NCI-H526 treated with DMSO at 0.1 percent for 48 hours (cell line): ENCODE results near the gene CCDC97.
A peak's percentile ranks its signal among the peaks of the same experiment; 100 is the strongest.
"Not testable (repeated sequence)": the region's sequence is repeated elsewhere in the genome, so short reads cannot be mapped to it uniquely, and the experiment has no call there.

Experiments used
- DNase-seq: peaks from one replicate; lab custom pipeline; 2025; lab: John Stamatoyannopoulos, UW

CCDC97 gene

DNA sequence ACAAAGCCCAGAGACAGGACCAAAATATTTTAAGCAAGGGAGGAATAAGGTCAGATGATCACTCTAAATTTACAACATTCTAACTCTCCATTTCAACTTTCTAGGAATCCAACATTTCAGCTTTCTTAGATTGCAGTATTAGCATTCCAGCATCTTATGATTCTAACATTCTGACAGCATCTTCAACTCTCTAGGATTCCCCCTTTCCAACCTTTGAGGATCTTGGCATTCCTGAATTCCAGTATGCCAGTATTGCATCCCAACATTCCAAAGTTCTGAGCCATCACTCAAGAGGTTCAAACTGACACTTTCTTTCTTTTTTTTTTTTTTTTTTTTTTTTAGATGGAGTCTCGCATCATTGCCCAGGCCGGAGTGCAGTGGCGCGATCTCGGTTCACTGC, 30.0 kb downstream of the CCDC97 start:
- DNase-seq, result no peak

- DNase-seq, result no peak
Measured at GRCh38 chr19:41341669-41342490, 31.9 kb downstream of the CCDC97 start.

GRCh38 chr19:41344162-41344561, 34.2 kb downstream of the CCDC97 start:
- DNase-seq, result no peak

DNA sequence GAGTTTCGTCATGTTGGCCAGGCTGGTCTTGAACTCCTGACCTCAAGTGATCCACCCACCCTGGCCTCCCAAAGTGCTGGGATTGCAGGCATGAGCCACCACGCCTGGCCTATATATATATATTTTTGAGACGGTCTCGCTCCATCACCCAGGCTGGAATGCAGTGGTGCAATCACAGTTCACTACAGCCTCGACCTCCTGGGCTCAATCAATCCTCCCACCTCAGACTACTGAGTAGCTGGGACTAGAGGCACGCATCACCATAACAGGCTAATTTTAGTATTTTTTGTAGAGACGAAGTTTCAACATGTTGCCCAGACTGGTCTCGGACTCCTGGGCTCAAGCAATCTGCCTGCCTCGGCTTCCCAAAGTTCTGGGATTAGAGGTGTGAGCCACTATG, 36.9 kb downstream of the CCDC97 start:
- not testable (repeated sequence) for DNase-seq

- DNase-seq, result no peak
Measured at GRCh38 chr19:41350735-41351338, 40.9 kb downstream of the CCDC97 start.

DNA sequence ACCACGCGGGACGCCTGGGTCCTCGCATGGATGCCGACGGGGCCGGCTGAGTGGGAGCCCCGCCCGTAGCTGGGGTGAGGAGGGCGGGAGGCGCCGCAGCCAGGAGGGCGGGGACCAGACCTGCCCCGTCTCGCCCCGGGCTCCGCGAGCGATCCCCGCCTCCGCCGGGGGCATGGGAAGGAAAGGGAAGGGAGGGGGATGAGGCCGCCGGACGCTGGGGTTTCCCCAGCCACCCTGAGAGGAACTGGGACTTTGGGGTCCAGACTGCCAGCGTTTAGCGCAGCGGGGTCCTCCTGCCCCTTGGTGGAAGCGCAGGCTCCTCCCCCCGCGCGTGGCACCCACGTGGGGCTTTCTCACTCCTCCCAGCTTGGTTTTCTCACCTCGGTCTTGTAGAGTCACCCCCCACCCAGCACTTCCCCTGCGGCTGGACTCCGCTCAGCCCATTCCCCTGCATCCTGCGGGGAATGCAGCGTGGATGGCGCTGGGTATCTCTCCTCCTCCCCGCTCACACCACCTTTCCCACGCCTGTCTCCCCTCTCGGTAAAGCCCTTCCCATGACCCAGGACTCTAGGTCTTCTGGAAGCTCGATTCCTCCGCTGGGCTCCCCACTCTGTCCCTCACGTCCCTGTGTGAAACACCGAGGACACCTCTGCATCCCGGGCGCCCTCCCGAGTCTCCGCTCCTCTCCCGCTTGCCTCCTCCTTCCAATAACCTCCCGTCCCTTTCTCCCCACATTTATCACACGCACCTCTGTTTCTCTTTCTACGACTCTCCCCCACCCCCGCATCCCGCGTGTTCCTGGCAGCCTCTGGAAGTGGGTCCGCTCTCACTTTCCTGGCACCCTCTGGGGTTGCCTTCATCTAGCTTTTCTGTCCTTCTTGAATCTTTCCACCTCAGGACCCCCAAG, 41.6 kb downstream of the CCDC97 start:
- no peak for DNase-seq

GRCh38 chr19:41352279-41352608, 42.3 kb downstream of the CCDC97 start:
- DNase-seq, result no peak

DNA sequence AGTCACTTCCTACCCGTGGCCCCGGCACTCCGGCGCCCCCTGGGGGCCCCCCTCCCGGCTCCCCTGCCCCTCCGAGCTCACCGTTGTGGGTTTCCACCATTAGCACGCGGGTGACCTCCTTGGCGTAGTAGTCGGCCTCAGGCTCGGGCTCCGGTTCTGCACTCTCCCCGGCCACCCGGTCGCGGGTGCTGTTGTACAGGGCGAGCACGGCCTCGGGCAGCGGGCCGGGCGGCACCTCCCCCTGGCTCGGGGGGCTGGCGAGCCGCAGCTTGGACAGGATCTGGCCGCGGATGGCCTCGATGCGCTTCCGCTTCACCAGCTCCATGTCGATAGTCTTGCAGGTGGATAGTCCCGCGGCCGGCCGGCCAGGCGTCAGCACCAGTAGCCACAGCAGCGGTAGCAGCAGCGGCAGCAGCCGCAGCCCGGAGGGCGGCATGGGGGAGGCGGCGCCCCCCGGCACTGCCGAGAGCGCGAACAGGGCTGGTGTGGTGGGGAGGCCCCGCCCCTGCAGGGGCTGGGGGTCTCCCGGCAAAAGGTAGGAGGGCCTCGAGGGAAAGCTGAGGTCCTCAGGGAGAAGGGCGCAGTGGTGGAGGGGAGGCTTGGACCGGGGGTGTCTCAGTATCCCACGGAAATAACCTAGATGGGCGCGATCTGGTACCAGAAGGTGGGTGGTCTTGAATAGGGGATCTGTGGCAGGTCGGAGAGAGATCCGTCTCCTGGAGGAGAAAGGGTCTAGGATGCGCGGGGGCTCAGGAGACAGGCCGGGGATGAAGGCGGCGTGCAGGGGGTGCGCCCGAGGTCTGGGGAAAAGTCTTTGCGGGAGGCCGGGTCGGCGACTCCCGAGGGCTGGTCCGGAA, 42.9 kb downstream of the CCDC97 start:
- DNase-seq, result no peak

DNA sequence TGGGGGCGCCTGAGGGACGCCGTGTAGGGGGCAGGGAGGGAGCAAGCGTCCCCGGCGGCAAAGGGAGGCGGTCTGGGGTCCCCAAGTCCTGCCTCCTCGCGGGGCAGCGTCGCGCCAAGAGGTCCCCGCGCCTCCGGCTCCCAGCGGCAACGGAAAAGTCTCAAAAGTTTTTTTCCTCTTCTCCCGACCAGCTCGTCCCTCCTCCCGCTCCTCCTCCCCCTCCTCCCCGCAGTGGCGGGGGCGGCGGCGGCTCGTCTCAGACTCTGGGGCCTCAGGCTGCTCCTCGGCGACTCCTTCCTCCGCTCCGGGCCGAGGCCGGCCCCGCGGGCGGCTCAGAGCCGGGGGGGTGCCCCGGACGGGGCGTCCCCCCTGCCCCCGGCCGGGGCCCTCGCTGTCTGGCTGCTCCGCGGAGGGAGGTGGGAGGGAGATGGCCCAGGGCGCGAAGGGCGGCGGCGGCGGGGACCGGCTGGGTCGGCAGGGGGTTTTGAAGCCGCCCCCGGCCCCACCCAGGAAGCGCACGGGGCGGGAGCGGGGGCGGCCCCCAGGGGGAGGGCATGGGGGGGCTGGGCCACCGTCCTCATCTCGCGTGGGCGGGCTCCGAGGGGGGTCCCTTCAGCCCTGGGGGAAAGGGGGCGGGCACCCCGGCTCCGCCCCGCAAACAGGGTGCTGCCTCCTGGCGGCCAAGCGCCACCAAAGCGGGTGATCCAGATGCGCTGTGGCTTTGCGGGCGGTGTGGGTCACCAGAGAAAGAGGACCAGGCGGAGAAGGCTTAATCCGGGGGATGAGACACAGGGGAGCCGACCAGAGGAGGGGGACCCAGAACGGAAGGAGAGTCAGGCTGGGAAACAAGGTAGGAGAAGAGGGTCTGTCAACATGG, 43.7 kb downstream of the CCDC97 start, which contains the start of gene TGFB1:
Gene TGFB1 (minus strand): TSS at position 457 of the 877 bp plus-strand sequence. CDS start 878 bp downstream, outside the sequence.
- DNase-seq, result no peak

- no peak for DNase-seq
Measured at GRCh38 chr19:41354343-41354953, 44.5 kb downstream of the CCDC97 start.

GRCh38 chr19:41355035-41355434, 45.1 kb downstream of the CCDC97 start:
- DNase-seq, result no peak

GRCh38 chr19:41355802-41356201, 45.8 kb downstream of the CCDC97 start:
- no peak for DNase-seq

DNA sequence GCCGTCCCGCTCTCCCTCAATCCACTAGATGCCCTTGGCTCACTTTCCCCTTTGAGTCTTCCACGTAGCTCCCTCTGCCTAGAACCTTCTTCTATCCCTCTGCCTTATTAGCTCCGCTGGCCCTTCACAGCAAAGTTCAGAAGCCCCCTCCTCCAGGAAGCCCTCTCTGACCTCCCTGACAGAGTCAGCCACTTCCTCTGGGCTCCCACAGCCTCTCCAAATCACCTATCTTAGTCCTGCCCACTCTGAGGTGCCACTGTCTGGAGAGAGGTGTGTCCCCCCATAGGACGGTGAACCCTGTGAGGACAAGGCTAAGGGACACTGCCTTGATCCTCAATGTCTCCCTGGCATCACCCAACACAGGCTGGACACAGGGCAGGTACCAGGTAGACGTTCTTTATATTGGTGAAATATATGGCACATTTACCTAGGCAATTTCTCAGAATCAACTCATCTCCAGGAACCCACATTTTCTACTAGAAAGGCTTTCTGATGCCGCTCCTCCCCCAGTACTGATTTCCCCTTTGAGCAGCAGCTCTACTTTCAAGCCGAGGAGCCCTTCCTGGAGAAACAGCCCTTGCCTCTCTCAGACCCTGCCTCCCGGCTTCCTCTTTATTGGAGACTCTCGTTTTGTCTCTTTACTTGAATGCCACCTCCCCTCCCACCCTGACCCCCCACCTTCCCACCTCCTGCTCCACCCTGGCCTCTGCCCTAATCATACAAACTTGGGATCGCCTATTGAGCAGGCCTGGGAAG, 47.2 kb downstream of the CCDC97 start:
- DNase-seq, result no peak

- DNase-seq, result no peak
Measured at GRCh38 chr19:41357746-41358145, 47.8 kb downstream of the CCDC97 start.

- no peak for DNase-seq
Measured at GRCh38 chr19:41359741-41360140, 49.8 kb downstream of the CCDC97 start.

DNA sequence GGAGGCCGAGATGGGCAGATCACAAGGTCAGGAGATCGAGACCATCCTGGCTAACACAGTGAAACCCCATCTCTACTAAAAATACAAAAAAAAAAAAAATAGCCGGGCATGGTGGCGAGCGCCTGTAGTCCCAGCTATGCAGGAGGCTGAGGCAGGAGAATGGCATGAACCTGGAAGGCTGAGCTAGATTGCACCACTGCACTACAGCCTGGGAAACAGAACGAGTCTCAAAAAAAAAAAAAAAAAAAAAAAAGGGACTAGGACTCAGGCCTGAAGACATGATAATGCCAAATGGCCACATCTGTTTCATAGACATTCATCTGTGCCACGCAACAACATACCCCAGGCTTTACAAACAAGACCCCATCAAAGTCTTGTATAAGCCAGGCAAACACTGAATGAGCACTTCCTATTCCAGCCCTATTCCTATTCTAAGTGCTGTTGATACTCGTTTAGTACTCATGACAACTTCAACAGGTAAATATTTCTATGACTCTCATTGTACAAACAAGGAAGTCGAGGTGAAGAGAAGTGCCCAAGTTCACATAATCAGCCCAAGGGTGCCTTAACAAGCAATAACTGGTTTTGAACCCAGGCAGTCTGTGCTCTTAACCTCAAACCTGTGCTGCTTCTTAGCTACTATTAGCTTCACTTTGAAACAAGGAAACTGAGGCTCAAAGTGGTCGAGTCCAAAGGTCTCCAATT, 52.3 kb downstream of the CCDC97 start:
- DNase-seq, result no peak

DNA sequence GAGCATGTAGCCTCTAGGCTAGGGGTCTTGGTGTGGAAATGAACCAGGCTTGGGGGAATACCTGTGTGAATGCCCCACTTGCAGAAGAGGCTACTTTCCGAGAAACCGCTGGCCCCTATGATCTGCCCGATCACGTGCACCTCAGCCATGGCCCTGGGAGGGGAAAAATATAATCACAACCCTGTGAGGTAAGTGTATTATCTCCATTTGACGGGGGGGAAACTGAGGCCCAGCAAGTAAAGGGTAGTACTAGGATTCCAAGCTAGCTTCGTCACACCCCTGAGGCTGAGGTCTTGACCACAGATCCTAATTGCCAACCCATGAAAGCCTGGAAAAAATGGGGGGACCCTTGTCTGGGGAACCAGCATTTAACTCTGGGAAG, 53.4 kb downstream of the CCDC97 start:
- DNase-seq, result no peak

- peak; percentile 99 for DNase-seq
Measured at GRCh38 chr19:41363753-41364523, 54.0 kb downstream of the CCDC97 start, which contains the start of gene B9D2. B9D2 (minus strand) TSS chr19:41364149; CDS start chr19:41363519, 630 bp downstream.
